Right ventricle myocardium superior (tissue), 1 donor: ENCODE measurements around the gene XRCC5. TPM values are rescaled to one million over a fixed set of nuclear protein-coding genes. Genes with fewer than 3 reads are reported as not detected.
"Not testable (repeated sequence)": the region's sequence is repeated elsewhere in the genome, so short reads cannot be mapped to it uniquely, and the experiment has no call there.

Experiments used
- ATAC-seq: fragments of 200-7000 bp; cut with Tn5 transposase; one replicate; pipeline ENCODE4 v1.9.1; 2020; ENCODE audit warnings: mild to moderate bottlenecking; ENCODE audit not compliant: poor library complexity
- DNase-seq: peaks from one replicate; pipeline ENCODE4 v3.0.0-alpha.2; 2020
- intact Hi-C: fragments of 100-400 bp; cut with DNase I; formaldehyde crosslinking; loops from one replicate; pipeline ENCODE4 v1.11.2; 2022
- total RNA-seq: library from RNA; stranded (reverse); fragmentation: NEBNext Ultra II Directional; extraction: Animal tissue kit (Norgen Biotek cat#: 25700); gene quantifications from one replicate; pipeline ENCODE4 v1.2.1, GENCODE V29; 2021
- donor health status: DM: no; HTN: yes; CAD: no; lungs with severe emphysema.

The XRCC5 gene
- total RNA-seq, 1 donor from 2014 or later: 125 TPM

- intact Hi-C loops: no loop called here
- no peak for DNase-seq
- ATAC-seq: peak; percentile 18
Observed at GRCh38 chr2:216114382-216114713, 5.2 kb downstream of the XRCC5 start.

GRCh38 chr2:216114714-216115531, 5.8 kb downstream of the XRCC5 start:
- intact Hi-C loops: no loop called here
- peak; percentile 97 for ATAC-seq
- DNase-seq: peak; percentile 97

GRCh38 chr2:216116418-216116817, 7.3 kb downstream of the XRCC5 start:
- intact Hi-C loops: no loop called here
- ATAC-seq: no peak

GRCh38 chr2:216117561-216118340, 8.6 kb downstream of the XRCC5 start:
- ATAC-seq (no peak), DNase-seq (no peak)
- intact Hi-C loops: no loop called here

More at GRCh38 chr2:216116418-216116817, 7.3 kb downstream of the XRCC5 start:
- DNase-seq: no peak

- DNase-seq (no peak), ATAC-seq (no peak)
- intact Hi-C loops: no loop called here
Observed at GRCh38 chr2:216118474-216118873, 9.3 kb downstream of the XRCC5 start.

GRCh38 chr2:216119146-216119545, 10.0 kb downstream of the XRCC5 start:
- intact Hi-C loops: no loop called here
- no peak for DNase-seq
- ATAC-seq: no peak

GRCh38 chr2:216119986-216120385, 10.8 kb downstream of the XRCC5 start:
- ATAC-seq: no peak
- intact Hi-C loops: no loop called here

GRCh38 chr2:216121255-216121654, 12.1 kb downstream of the XRCC5 start:
- intact Hi-C loops: no loop called here
- ATAC-seq: no peak
- DNase-seq: no peak

More at GRCh38 chr2:216119986-216120385, 10.8 kb downstream of the XRCC5 start:
- DNase-seq: no peak

- intact Hi-C loops: no loop called here
- DNase-seq (no peak), ATAC-seq (no peak)
Observed at GRCh38 chr2:216126943-216127342, 17.8 kb downstream of the XRCC5 start.

- ATAC-seq (no peak), DNase-seq (no peak)
- intact Hi-C loops: no loop called here
Observed at GRCh38 chr2:216130346-216130971, 21.3 kb downstream of the XRCC5 start.

- ATAC-seq: no peak
- intact Hi-C loops: no loop called here
Observed at GRCh38 chr2:216131175-216131926, 22.2 kb downstream of the XRCC5 start.

GRCh38 chr2:216132585-216132984, 23.4 kb downstream of the XRCC5 start:
- no peak for ATAC-seq
- no peak for DNase-seq

More at GRCh38 chr2:216131175-216131926, 22.2 kb downstream of the XRCC5 start:
- no peak for DNase-seq

GRCh38 chr2:216133397-216133796, 24.2 kb downstream of the XRCC5 start:
- ATAC-seq: no peak
- no peak for DNase-seq
- intact Hi-C loops: no loop called here

More at GRCh38 chr2:216132585-216132984, 23.4 kb downstream of the XRCC5 start:
- intact Hi-C loops: no loop called here

GRCh38 chr2:216134958-216135541, 25.9 kb downstream of the XRCC5 start:
- DNase-seq (no peak), ATAC-seq (no peak)
- intact Hi-C loops: no loop called here

- ATAC-seq (no peak), DNase-seq (no peak)
- intact Hi-C loops: no loop called here
Observed at GRCh38 chr2:216139884-216140283, 30.7 kb downstream of the XRCC5 start.

- DNase-seq, ATAC-seq, intact Hi-C loops: not testable (repeated sequence)
Observed at GRCh38 chr2:216141516-216141915, 32.4 kb downstream of the XRCC5 start.

- ATAC-seq: no peak
- intact Hi-C loops: no loop called here
Observed at GRCh38 chr2:216142540-216142939, 33.4 kb downstream of the XRCC5 start.

GRCh38 chr2:216144372-216144771, 35.2 kb downstream of the XRCC5 start:
- no peak for ATAC-seq
- intact Hi-C loops: no loop called here
- no peak for DNase-seq

More at GRCh38 chr2:216142540-216142939, 33.4 kb downstream of the XRCC5 start:
- DNase-seq: no peak
